PFSK-1 (cell line): ENCODE data around the gene TACR3.

Experiments
- POLR2AphosphoS5 ChIP-seq: IDR thresholded peaks from 2 replicates; pipeline ENCODE4 v1.6.1; 2012; ENCODE audit warnings: low read depth, mild to moderate bottlenecking, control low read depth, low read length, moderate library complexity
- REST ChIP-seq, 2 experiments: IDR thresholded peaks; 2 replicates each; pipeline versions ENCODE4 v1.6.1 to v1.8.0; 2011 to 2012; ENCODE audit warnings: low read depth in 2 of 2, low read length in 2 of 2, control low read depth in 1 of 2, inconsistent platforms in 1 of 2, mild to moderate bottlenecking in 1 of 2, moderate library complexity in 1 of 2; ENCODE audit not compliant: insufficient read depth in 1 of 2
- SIN3A ChIP-seq: IDR thresholded peaks from 2 replicates; pipeline ENCODE4 v1.6.1; 2012; ENCODE audit warnings: mild to moderate bottlenecking, low read length, moderate library complexity, borderline replicate concordance; ENCODE audit not compliant: insufficient read depth
- TAF1 ChIP-seq: IDR thresholded peaks from 2 replicates; pipeline ENCODE4 v1.6.1; 2012; ENCODE audit warnings: low read length, control low read depth, borderline replicate concordance; ENCODE audit not compliant: insufficient read depth

GRCh38 chr4:103673983-103674382, 45.8 kb downstream of the TACR3 start:
- TF ChIP-seq POLR2AphosphoS5 (no peak), TAF1 (no peak), REST (IDR thresholded peaks at IDR 0.05; ENCODE audit: insufficient read depth in 1 of 2, low read depth in 2 of 2, low read length in 2 of 2) (no peak), SIN3A (no peak)
